Vagina (tissue), 2 donors: ENCODE results near the gene TRAF1.

ENCODE experiments used
- CTCF ChIP-seq, 3 experiments: fragments of 450-650 bp in 2 of 3; fragments of 200-600 bp in 1 of 3; sonication (generic) in 1 of 3; IDR thresholded peaks; one replicate each; pipeline ENCODE4 v1.5.1; 2017 to 2019; ENCODE audit warnings: antibody characterized with exemption in 3 of 3, mild to moderate bottlenecking in 2 of 3, moderate library complexity in 2 of 3
- POLR2A ChIP-seq, 2 donors: fragments of 450-650 bp; IDR thresholded peaks; one replicate each; pipeline ENCODE4 v1.6.1; 2017; ENCODE audit warnings: antibody characterized with exemption in 2 of 2, mild to moderate bottlenecking in 2 of 2, moderate library complexity in 2 of 2
- POLR2AphosphoS5 ChIP-seq, 2 donors: sonication (generic); formaldehyde crosslinking; IDR thresholded peaks; one replicate each; pipeline ENCODE4 v1.9.0; 2017; ENCODE audit warnings: antibody characterized with exemption in 2 of 2, mild to moderate bottlenecking in 2 of 2, low read depth in 1 of 2; ENCODE audit not compliant: insufficient read depth in 1 of 2

DNA sequence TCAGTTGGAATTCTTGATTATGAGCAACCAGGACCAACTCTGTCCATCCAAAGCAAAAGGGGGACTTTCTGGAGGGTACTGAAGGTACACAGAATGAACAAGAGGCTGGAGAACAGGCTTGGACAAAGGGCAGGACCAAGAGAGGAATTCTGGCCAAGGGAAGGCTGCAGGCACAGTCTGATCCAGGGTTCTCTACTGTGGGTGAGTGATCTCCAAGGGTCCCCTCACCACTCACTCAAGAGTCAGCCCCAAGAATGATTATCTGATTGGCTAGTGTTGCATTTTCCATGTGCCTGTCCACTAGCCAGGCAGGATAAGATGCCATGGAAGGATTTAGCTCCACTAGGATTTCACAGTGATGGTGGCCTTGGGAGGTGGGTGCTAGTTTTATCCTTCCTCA, 38.0 kb downstream of the TRAF1 start:
- TF ChIP-seq CTCF (IDR thresholded peaks at IDR 0.05) = no peak
- no peak for TF ChIP-seq POLR2AphosphoS5 (IDR thresholded peaks at IDR 0.05; ENCODE audit: insufficient read depth in 1 of 2, low read depth in 1 of 2)
- no peak for TF ChIP-seq POLR2A (IDR thresholded peaks at IDR 0.05)
